Gastroesophageal sphincter (tissue), 3 donors: ENCODE data around the gene CLDN14.

ENCODE experiments used
- EP300 ChIP-seq: sonication (generic); formaldehyde crosslinking; IDR thresholded peaks from one replicate; pipeline ENCODE4 v1.6.1; 2017; ENCODE audit warnings: antibody characterized with exemption, mild to moderate bottlenecking
- POLR2A ChIP-seq, 2 donors: fragments of 450-650 bp; IDR thresholded peaks; one replicate each; pipeline ENCODE4 v1.6.1; 2017; ENCODE audit warnings: antibody characterized with exemption in 2 of 2, mild to moderate bottlenecking in 2 of 2, moderate library complexity in 1 of 2
- POLR2AphosphoS5 ChIP-seq: sonication (generic); formaldehyde crosslinking; IDR thresholded peaks from one replicate; pipeline ENCODE4 v1.6.1; 2017; ENCODE audit warnings: antibody characterized with exemption
- TF ChIP-seq, protein P1 (sequence below), 4 experiments: fragments of 200-600 bp in 2 of 4; fragments of 450-650 bp in 2 of 4; sonication (generic) in 1 of 4; IDR thresholded peaks; one replicate each; pipeline ENCODE4 v1.5.1; 2017 to 2019; ENCODE audit warnings: antibody characterized with exemption in 4 of 4, mild to moderate bottlenecking in 2 of 4, moderate library complexity in 2 of 4

GRCh38 chr21:36473203-36473602, 6.7 kb downstream of the CLDN14 start:
- TF ChIP-seq, protein P1, sequence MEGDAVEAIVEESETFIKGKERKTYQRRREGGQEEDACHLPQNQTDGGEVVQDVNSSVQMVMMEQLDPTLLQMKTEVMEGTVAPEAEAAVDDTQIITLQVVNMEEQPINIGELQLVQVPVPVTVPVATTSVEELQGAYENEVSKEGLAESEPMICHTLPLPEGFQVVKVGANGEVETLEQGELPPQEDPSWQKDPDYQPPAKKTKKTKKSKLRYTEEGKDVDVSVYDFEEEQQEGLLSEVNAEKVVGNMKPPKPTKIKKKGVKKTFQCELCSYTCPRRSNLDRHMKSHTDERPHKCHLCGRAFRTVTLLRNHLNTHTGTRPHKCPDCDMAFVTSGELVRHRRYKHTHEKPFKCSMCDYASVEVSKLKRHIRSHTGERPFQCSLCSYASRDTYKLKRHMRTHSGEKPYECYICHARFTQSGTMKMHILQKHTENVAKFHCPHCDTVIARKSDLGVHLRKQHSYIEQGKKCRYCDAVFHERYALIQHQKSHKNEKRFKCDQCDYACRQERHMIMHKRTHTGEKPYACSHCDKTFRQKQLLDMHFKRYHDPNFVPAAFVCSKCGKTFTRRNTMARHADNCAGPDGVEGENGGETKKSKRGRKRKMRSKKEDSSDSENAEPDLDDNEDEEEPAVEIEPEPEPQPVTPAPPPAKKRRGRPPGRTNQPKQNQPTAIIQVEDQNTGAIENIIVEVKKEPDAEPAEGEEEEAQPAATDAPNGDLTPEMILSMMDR (IDR thresholded peaks at IDR 0.05), result no peak
- no peak for TF ChIP-seq POLR2A (IDR thresholded peaks at IDR 0.05)
- no peak for TF ChIP-seq POLR2AphosphoS5
- TF ChIP-seq EP300, result no peak
